SK-N-MC (cell line): ENCODE data around the gene DISC1.
A peak's percentile ranks its signal among the peaks of the same experiment; 100 is the strongest.

Experiments used
- DNase-seq: peaks from one replicate; pipeline ENCODE4 v3.0.0-alpha.2; 2011; ENCODE audit warnings: low read depth, low spot score
- H3K27ac ChIP-seq: fragments of 200-600 bp; sonication (generic); 2 replicates; pipeline ENCODE4 v1.5.1; 2016; ENCODE audit warnings: mixed run types
- H3K36me3 ChIP-seq: fragments of 200-600 bp; sonication (generic); 2 replicates; pipeline ENCODE4 v1.6.1; 2017; ENCODE audit warnings: antibody characterized with exemption, low read length, mixed read lengths; ENCODE audit not compliant: insufficient read depth
- H3K4me3 ChIP-seq: fragments of 200-600 bp; sonication (generic); 2 replicates; pipeline ENCODE4 v1.5.1; 2016
- H3K9ac ChIP-seq: fragments of 200-600 bp; sonication (generic); 2 replicates; pipeline ENCODE4 v1.8.0; 2017; ENCODE audit warnings: mixed run types, mixed read lengths; ENCODE audit not compliant: insufficient read length
- H3K9me3 ChIP-seq: fragments of 200-600 bp; sonication (generic); 2 replicates; pipeline ENCODE4 v1.6.1; 2017; ENCODE audit warnings: low read depth, mild to moderate bottlenecking, antibody characterized with exemption, low read length, moderate library complexity, mixed read lengths
- EZH2 ChIP-seq: fragments of 200-600 bp; sonication (generic); IDR thresholded peaks from one replicate; pipeline ENCODE4 v1.6.1; 2017; ENCODE audit warnings: antibody characterized with exemption
- FOXP2 ChIP-seq: optimal IDR thresholded peaks from 2 replicates; pipeline ENCODE3; 2011; ENCODE audit warnings: mild to moderate bottlenecking, moderate library complexity; ENCODE audit not compliant: insufficient read depth; ENCODE audit errors: extremely low read length, control extremely low read depth
- POLR2AphosphoS5 ChIP-seq: IDR thresholded peaks from 2 replicates; pipeline ENCODE4 v1.6.1; 2012; ENCODE audit warnings: mild to moderate bottlenecking, low read depth, low read length, borderline replicate concordance

DISC1 gene

DNA sequence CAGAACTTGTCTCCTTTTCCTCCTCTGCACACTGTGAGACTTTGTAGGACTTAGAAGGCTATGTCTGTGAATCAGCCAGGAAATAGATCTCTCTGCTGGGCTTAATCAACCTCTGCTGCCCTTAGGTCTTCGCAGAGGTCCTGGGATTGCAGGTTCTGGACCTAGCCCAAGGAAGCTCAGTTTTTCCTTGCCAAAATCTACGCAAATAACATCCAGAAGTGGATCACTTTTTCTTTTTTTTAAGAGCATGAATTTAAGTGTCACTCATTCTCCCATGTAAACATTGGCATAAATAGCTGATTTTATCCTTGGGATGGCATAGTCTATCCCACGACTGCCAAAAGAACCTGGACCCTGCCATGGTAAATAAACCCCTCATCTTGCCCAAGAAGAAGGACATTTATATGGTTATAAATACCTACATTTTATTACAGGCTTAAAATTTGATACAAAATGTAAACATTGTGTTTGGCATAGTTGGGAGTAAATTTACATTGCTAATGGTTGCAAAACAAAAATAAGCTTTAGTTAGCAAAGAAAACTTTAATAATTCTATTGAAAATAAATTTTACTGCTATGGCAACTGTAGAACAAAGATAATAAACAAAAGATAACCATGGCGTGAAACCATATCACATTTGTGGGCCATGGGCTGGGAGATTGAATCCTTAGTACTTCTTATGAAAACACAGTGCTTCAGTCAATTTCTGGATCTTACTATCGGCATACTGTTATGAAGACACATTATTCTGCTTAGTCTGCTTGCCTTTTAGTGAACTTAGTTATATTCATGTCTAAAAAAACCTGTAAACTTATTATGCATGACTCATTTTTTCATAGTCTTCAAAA, 24.5 kb upstream of the DISC1 start:
- no peaks in the 10 kb centered on the region for H3K9me3 ChIP-seq
- H3K4me3 ChIP-seq, result no peak overlapping the region
- H3K27ac ChIP-seq, result peak overlapping the region; percentile 95
- TF ChIP-seq POLR2AphosphoS5 (no peak), FOXP2 (no peak), EZH2 (no peak)
- no peaks in the 10 kb centered on the region for H3K36me3 ChIP-seq
- peak overlapping the region; percentile 2 for H3K9ac ChIP-seq
- no peak for DNase-seq

- Histone ChIP-seq H3K36me3 (no peaks in the 10 kb centered on the region), H3K9me3 (no peaks in the 10 kb centered on the region), H3K27ac (no peak overlapping the region), H3K4me3 (no peak overlapping the region), H3K9ac (no peak overlapping the region)
- no peak for TF ChIP-seq FOXP2
- TF ChIP-seq POLR2AphosphoS5, result no peak
- no peak for TF ChIP-seq EZH2
- DNase-seq, result no peak
These were observed 24.0 kb upstream of the DISC1 start for GRCh38 chr1:231602673-231602984.

DNA sequence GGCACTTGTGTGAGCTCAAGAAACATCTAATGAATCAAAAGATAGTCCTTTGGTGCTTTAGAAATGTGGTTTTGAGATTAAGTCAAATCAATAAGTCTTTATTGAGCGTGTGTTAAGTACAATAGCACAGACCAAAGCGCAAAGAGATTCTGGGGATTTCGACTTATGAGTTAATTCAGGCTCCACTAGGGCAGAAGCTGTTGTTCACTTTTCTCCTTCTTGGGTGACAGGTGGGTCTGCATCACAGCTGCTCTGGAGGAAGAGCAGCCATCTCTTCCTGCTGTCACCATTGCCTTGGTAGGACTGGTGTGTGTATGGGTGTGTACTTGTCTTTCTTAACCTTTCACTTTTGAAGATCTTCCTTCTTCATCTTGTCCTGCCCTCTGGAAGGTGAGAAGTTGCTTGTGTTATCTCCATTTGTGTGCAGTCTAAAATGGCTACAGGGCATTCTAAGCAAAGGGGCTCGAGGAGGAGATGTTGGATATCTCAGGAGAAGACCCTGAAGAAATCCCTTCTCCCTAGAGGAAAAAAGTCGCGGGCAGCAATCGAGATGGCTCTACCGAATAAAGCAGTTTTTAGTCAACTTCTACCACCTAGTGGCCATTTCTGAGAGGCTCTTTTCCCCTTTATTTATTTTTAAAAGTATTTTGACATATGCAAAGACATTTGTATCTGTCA, 22.9 kb upstream of the DISC1 start:
- no peak for TF ChIP-seq POLR2AphosphoS5
- TF ChIP-seq EZH2, result no peak
- no peak for TF ChIP-seq FOXP2
- DNase-seq, result no peak
- H3K36me3 ChIP-seq, result no peaks in the 10 kb centered on the region
- H3K9me3 ChIP-seq, result no peaks in the 10 kb centered on the region
- no peak overlapping the region for H3K27ac ChIP-seq
- peak overlapping the region; percentile 48 for H3K9ac ChIP-seq
- peak overlapping the region; percentile 84 for H3K4me3 ChIP-seq

DNA sequence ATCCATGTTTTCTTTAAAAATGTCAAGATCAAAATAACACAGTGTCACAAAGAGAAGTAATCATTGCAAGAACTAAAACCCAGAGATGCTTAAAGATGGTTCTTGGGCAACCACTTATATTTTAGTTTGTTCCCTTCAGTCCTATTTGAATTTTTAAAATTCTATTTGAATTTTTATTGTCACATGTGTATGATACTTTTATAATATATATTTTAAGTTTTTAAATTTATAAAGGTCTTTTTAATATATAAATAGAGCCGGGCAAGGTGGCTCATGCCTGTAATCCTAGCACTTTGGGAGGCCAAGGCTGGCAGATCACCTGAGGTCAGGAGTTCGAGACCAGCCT, 22.3 kb upstream of the DISC1 start:
- Histone ChIP-seq H3K36me3 (no peaks in the 10 kb centered on the region), H3K4me3 (no peak overlapping the region), H3K27ac (no peak overlapping the region), H3K9ac (no peak overlapping the region), H3K9me3 (no peaks in the 10 kb centered on the region)
- TF ChIP-seq FOXP2, result no peak
- TF ChIP-seq EZH2, result no peak
- TF ChIP-seq POLR2AphosphoS5, result no peak
- no peak for DNase-seq

DNA sequence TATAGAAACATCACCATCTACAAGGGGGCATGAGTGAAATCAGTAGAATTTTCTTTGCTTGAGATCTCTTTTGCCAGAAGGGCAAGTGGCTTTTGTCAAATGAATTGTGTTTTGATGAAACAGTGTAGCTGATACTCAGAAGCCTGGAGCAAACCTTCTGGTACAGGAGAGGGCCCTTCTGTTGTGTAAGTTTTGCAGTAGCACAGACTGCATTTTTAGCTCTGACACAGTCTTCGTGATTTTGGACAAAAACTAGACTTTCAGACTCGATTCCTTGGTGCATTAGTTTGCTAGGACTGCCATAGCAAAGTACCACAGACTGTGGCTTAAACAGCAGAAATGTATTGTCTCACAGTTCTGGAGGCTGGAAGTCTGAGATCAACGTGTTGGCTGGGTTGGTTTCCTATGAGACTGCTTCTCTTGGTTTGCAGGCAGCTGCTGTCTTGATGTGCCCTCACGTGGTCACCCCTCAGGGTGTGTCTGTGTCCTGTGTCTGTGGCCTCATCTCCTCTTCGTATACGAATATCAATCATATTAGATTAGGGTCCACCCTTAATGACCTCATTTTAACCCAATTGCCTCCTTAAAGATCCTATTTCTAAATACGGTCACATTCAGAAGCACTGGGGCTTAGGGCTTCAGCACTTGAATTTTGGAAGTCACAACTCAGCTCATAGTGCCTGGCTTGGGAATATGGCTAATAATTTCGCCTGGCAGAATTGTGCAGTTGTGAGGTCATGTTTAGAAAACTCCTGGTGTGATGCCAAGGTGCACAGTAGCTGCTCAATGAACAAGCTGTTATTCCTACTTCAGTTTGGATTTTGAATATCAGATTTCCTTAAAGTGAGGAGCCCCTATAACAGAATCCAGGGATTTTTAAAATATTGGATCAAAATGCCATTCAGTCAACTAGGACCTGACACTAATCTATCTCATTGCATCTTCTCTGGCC, 21.2 kb upstream of the DISC1 start:
- H3K9ac ChIP-seq, result no peak overlapping the region
- H3K9me3 ChIP-seq, result no peaks in the 10 kb centered on the region

GRCh38 chr1:231606712-231607111, 19.9 kb upstream of the DISC1 start:
- no peak for TF ChIP-seq EZH2
- TF ChIP-seq POLR2AphosphoS5, result no peak
- no peak for TF ChIP-seq FOXP2
- no peaks in the 10 kb centered on the region for H3K36me3 ChIP-seq
- no peak overlapping the region for H3K4me3 ChIP-seq
- DNase-seq, result no peak
- no peak overlapping the region for H3K9ac ChIP-seq
- no peaks in the 10 kb centered on the region for H3K9me3 ChIP-seq
- H3K27ac ChIP-seq, result no peak overlapping the region

More for the DNA sequence above, 21.2 kb upstream of the DISC1 start:
- TF ChIP-seq EZH2 (no peak), FOXP2 (no peak), POLR2AphosphoS5 (no peak)
- no peak overlapping the region for H3K4me3 ChIP-seq
- no peak overlapping the region for H3K27ac ChIP-seq
- no peaks in the 10 kb centered on the region for H3K36me3 ChIP-seq
- DNase-seq, result no peak

GRCh38 chr1:231610388-231610787, 16.2 kb upstream of the DISC1 start:
- DNase-seq, result no peak
- no peak overlapping the region for H3K9ac ChIP-seq
- H3K27ac ChIP-seq, result no peak overlapping the region
- no peaks in the 10 kb centered on the region for H3K9me3 ChIP-seq
- no peaks in the 10 kb centered on the region for H3K36me3 ChIP-seq
- no peak for TF ChIP-seq EZH2
- no peak for TF ChIP-seq FOXP2
- TF ChIP-seq POLR2AphosphoS5, result no peak
- H3K4me3 ChIP-seq, result no peak overlapping the region

DNA sequence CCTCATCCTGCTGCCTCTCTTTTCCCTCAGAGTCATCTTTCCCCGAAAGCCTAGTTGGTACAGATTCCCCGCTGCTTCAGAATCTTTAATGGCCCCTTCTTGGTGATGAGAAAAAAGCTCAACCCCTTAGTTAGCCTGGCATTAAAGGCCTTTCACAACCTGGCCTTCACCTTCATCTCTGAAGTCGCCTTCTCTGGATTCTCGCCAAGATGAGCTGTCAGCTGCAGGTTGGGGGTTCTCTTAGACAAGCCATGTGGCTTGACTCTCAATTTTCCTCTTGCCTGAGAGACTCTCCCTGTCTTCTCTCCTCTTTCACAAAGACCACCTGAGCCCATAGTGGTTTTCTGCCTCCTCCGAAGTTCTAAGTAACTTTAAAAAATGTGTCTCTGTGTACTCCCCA, 15.5 kb upstream of the DISC1 start:
- TF ChIP-seq FOXP2 (no peak), EZH2 (no peak), POLR2AphosphoS5 (no peak)

More for the DNA sequence above, 15.5 kb upstream of the DISC1 start:
- Histone ChIP-seq H3K9ac (no peak overlapping the region), H3K27ac (no peak overlapping the region), H3K36me3 (no peaks in the 10 kb centered on the region), H3K9me3 (no peaks in the 10 kb centered on the region), H3K4me3 (no peak overlapping the region)
- no peak for DNase-seq
